ENCODE measurements around the gene GAREM1.

GAREM1 gene

DNA sequence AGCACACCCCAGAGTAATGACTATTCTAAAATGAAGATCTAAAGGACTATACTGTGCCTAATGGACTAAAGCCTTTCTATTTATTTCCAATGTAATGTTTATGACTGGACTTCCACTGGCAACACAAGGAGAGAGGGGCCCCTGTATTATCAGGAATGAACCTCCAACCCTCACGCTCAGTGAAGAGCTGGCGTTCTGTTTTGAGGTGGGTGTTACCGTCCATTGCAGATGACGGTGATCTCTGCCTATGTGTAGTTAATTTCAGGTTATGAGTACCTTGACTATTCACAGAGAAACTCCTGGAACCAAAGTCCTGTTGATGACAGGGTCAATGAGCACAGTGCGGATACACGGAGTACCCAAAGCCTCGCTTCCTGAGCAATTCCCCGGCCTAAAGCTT, 195.5 kb downstream of the GAREM1 start:
- no peak overlapping the region for H2AFZ ChIP-seq (ENCODE audit: low read depth, low read length)
- peaks cover 2% of the 10 kb centered on the region; the same call in 1 of the 2 replicates for H3K4me1 ChIP-seq (ENCODE audit: low read length)
- no peaks in the 10 kb centered on the region for H3K27me3 ChIP-seq (ENCODE audit: low read depth, low read length)
- no peaks in the 10 kb centered on the region for H4K20me1 ChIP-seq (ENCODE audit: insufficient read depth, low read length)
- no peak overlapping the region for H3K4me3 ChIP-seq (ENCODE audit: low read length)
- no peaks in the 10 kb centered on the region for H3K36me3 ChIP-seq (replicated peaks; ENCODE audit: low read depth, low read length)
- H3K79me2 ChIP-seq (ENCODE audit: low read length): no peaks in the 10 kb centered on the region
- H3K9me3 ChIP-seq (ENCODE audit: insufficient read depth, low read length): no peaks in the 10 kb centered on the region
- no peak overlapping the region for H3K27ac ChIP-seq (ENCODE audit: low read length)
- no peak overlapping the region for H3K4me2 ChIP-seq (ENCODE audit: low read length)
- TF ChIP-seq EZH2phosphoT487 (IDR thresholded peaks at IDR 0.05; ENCODE audit: low read depth): no peak
- TF ChIP-seq, protein P1, sequence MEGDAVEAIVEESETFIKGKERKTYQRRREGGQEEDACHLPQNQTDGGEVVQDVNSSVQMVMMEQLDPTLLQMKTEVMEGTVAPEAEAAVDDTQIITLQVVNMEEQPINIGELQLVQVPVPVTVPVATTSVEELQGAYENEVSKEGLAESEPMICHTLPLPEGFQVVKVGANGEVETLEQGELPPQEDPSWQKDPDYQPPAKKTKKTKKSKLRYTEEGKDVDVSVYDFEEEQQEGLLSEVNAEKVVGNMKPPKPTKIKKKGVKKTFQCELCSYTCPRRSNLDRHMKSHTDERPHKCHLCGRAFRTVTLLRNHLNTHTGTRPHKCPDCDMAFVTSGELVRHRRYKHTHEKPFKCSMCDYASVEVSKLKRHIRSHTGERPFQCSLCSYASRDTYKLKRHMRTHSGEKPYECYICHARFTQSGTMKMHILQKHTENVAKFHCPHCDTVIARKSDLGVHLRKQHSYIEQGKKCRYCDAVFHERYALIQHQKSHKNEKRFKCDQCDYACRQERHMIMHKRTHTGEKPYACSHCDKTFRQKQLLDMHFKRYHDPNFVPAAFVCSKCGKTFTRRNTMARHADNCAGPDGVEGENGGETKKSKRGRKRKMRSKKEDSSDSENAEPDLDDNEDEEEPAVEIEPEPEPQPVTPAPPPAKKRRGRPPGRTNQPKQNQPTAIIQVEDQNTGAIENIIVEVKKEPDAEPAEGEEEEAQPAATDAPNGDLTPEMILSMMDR (IDR thresholded peaks at IDR 0.05; ENCODE audit: low read depth, low read length): no peak
- H3K9ac ChIP-seq (ENCODE audit: low read length): no peak overlapping the region

DNA sequence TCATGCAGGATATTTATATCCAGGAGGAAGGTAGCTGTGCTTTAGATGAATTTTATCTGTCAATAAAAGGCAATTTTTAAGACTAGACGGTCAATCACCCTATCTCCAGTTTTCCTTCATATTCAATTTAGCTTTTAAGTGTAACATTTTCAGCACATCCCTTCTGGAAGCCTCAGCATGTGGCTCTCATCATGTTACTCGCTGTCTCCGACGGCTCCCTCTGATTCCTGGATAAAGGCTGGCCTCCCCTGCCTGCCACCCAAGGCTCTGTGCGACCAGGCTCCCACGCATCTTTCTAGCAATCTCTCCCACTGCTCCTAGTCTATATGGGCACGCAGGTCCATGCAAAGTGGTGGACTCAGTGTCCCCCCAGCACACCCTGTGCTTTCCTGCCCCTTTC, 196.4 kb downstream of the GAREM1 start:
- Histone ChIP-seq H3K27me3 (ENCODE audit: low read depth, low read length) (no peaks in the 10 kb centered on the region), H3K79me2 (ENCODE audit: low read length) (no peaks in the 10 kb centered on the region), H3K9ac (ENCODE audit: low read length) (no peak overlapping the region), H3K9me3 (ENCODE audit: insufficient read depth, low read length) (no peaks in the 10 kb centered on the region), H3K36me3 (replicated peaks; ENCODE audit: low read depth, low read length) (no peaks in the 10 kb centered on the region), H4K20me1 (ENCODE audit: insufficient read depth, low read length) (no peaks in the 10 kb centered on the region), H3K4me1 (ENCODE audit: low read length) (peaks cover 2% of the 10 kb centered on the region; the same call in 1 of the 2 replicates), H2AFZ (ENCODE audit: low read depth, low read length) (no peak overlapping the region), H3K27ac (ENCODE audit: low read length) (no peak overlapping the region), H3K4me2 (ENCODE audit: low read length) (no peak overlapping the region), H3K4me3 (ENCODE audit: low read length) (no peak overlapping the region)
- TF ChIP-seq, protein P1 (IDR thresholded peaks at IDR 0.05; ENCODE audit: low read depth, low read length): no peak
- no peak for TF ChIP-seq EZH2phosphoT487 (IDR thresholded peaks at IDR 0.05; ENCODE audit: low read depth)

DNA sequence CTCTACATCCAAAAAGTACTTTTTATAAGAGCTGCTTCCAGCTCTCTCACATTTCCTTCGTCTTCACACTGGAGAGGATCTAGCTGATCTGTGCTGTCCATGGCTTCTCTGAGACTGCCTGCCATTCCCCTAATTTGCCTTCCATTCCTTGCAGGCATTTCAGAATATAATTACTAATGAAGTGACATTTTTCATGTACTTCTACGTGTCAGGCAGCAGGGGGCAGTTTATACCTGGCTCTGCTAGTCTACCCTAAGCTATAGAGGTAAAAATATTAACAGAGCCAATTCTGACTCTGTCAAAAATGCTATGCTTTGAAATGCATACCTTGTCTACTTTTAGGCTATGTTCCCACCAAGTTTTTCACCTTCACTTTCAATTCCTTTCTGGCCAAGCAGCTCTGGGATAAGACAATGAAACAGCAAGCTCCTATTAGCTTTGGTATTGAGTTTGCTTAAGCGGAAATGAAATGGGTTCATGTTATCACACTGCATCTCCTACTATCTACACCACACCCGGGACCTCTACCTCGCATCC, 198.9 kb downstream of the GAREM1 start:
- TF ChIP-seq EZH2phosphoT487 (IDR thresholded peaks at IDR 0.05; ENCODE audit: low read depth): no peak
- TF ChIP-seq, protein P1 (IDR thresholded peaks at IDR 0.05; ENCODE audit: low read depth, low read length): peak; percentile 82
- H3K4me2 ChIP-seq (ENCODE audit: low read length): no peak overlapping the region
- peaks cover 2% of the 10 kb centered on the region; the same call in 1 of the 2 replicates for H3K4me1 ChIP-seq (ENCODE audit: low read length)
- H3K9ac ChIP-seq (ENCODE audit: low read length): no peak overlapping the region
- no peak overlapping the region for H3K27ac ChIP-seq (ENCODE audit: low read length)
- H4K20me1 ChIP-seq (ENCODE audit: insufficient read depth, low read length): no peaks in the 10 kb centered on the region
- H3K36me3 ChIP-seq (replicated peaks; ENCODE audit: low read depth, low read length): no peaks in the 10 kb centered on the region
- no peak overlapping the region for H3K4me3 ChIP-seq (ENCODE audit: low read length)
- H3K79me2 ChIP-seq (ENCODE audit: low read length): no peaks in the 10 kb centered on the region
- no peaks in the 10 kb centered on the region for H3K27me3 ChIP-seq (ENCODE audit: low read depth, low read length)
- no peaks in the 10 kb centered on the region for H3K9me3 ChIP-seq (ENCODE audit: insufficient read depth, low read length)
- H2AFZ ChIP-seq (ENCODE audit: low read depth, low read length): no peak overlapping the region

DNA sequence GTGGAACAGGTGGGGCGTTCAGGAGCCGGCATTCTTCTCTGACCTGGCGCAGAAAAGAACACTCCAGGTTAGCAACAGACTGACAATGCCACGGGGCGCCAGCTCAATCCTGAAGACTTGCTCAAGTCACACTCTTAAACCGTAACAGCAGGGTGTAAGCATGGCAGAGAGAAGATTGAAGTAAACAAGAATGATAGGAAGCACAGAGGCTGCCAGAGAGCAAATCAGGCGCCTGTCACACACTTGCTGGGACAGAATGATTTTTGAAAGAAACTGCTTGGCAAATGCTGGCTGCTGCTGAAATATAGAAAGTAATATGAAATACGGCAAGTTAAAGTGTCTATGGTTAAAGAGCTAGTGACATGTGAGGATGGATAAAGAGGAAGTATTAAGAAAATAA, 200.3 kb downstream of the GAREM1 start:
- peaks cover 2% of the 10 kb centered on the region; the same call in 1 of the 2 replicates for H3K4me1 ChIP-seq (ENCODE audit: low read length)
- H3K27ac ChIP-seq (ENCODE audit: low read length): no peak overlapping the region
- TF ChIP-seq EZH2phosphoT487 (IDR thresholded peaks at IDR 0.05; ENCODE audit: low read depth): no peak
- TF ChIP-seq, protein P1 (IDR thresholded peaks at IDR 0.05; ENCODE audit: low read depth, low read length): no peak
- H3K9me3 ChIP-seq (ENCODE audit: insufficient read depth, low read length): no peaks in the 10 kb centered on the region
- no peaks in the 10 kb centered on the region for H3K36me3 ChIP-seq (replicated peaks; ENCODE audit: low read depth, low read length)
- no peaks in the 10 kb centered on the region for H4K20me1 ChIP-seq (ENCODE audit: insufficient read depth, low read length)
- H3K4me3 ChIP-seq (ENCODE audit: low read length): no peak overlapping the region
- H3K79me2 ChIP-seq (ENCODE audit: low read length): no peaks in the 10 kb centered on the region
- no peaks in the 10 kb centered on the region for H3K27me3 ChIP-seq (ENCODE audit: low read depth, low read length)
- H3K9ac ChIP-seq (ENCODE audit: low read length): no peak overlapping the region
- H2AFZ ChIP-seq (ENCODE audit: low read depth, low read length): no peak overlapping the region
- no peak overlapping the region for H3K4me2 ChIP-seq (ENCODE audit: low read length)
